HepG2 (cell line): ENCODE measurements around the gene HAGHL. TPM values are rescaled to one million over a fixed set of nuclear protein-coding genes. Genes with fewer than 3 reads are reported as not detected.

ENCODE experiments used
- ATAC-seq: fragments of 200-7000 bp; cut with Tn5 transposase; 3 replicates; pipeline ENCODE4 v1.9.1; 2020; ENCODE audit warnings: mild to moderate bottlenecking, moderate library complexity
- BruUV-seq: library from RNA; stranded (reverse); fragments of 400-500 nt; replicated peaks from 2 replicates; lab custom pipeline; 2021; lab: Mats Ljungman, UMichigan
- CTCF ChIA-PET: fragments of 300-600 bp; formaldehyde crosslinking; extraction: SDS; loops from one replicate; lab custom pipeline; 2021; ENCODE audit warnings: low total read pairs, inconsistent platforms, low intra/inter-chr PET ratio; lab: Yijun Ruan, JAX
- POLR2A ChIA-PET: fragments of 350-600 bp; sonication (Branson Sonifier 250); formaldehyde crosslinking; loops from one replicate; lab custom pipeline; 2020; ENCODE audit warnings: antibody characterized with exemption, inconsistent platforms; lab: Yijun Ruan, JAX
- DNase-seq: peaks from one replicate; pipeline ENCODE4 v3.0.0-alpha.2; 2015; ENCODE audit warnings: low spot score
- FAIRE-seq: peaks from 3 replicates; lab custom pipeline; 2011; peaks lifted over from hg19 to GRCh38; lab: Jason Lieb, UNC
- H2AFZ ChIP-seq: one replicate; pipeline ENCODE4 v1.6.1; 2011; ENCODE audit warnings: low read length, inconsistent platforms
- H3K27ac ChIP-seq: fragments of 300-600 bp; 3 replicates; pipeline ENCODE4 v1.8.0; 2011; ENCODE audit warnings: mixed run types, mild to moderate bottlenecking, mixed read lengths, low read length, inconsistent platforms; ENCODE audit not compliant: insufficient read depth; ENCODE audit errors: extremely low read length
- H3K27me3 ChIP-seq, 2 experiments: fragments of 200-600 bp in 1 of 2; 2 replicates in 1 of 2; 3 replicates in 1 of 2; pipeline versions ENCODE4 v1.6.0 to v1.8.0; 2011; ENCODE audit warnings: low read length in 2 of 2, mild to moderate bottlenecking in 2 of 2, moderate library complexity in 2 of 2, inconsistent platforms in 1 of 2; ENCODE audit not compliant: insufficient read depth in 2 of 2, control insufficient read depth in 1 of 2
- H3K36me3 ChIP-seq, 2 experiments: fragments of 200-600 bp in 1 of 2; replicated peaks in 1 of 2; 2 replicates in 1 of 2; 3 replicates in 1 of 2; pipeline versions ENCODE4 v1.5.1 to v1.8.0; 2011; ENCODE audit warnings: low read length in 2 of 2, inconsistent platforms in 1 of 2; ENCODE audit not compliant: insufficient read depth in 2 of 2, control insufficient read depth in 1 of 2
- H3K4me1 ChIP-seq: 2 replicates; pipeline ENCODE4 v1.5.1; 2012; ENCODE audit warnings: low read length, inconsistent platforms; ENCODE audit not compliant: insufficient read depth
- H3K4me2 ChIP-seq: 2 replicates; pipeline ENCODE4 v1.6.0; 2011; ENCODE audit warnings: low read depth, low read length, inconsistent platforms
- H3K4me3 ChIP-seq, 3 experiments: fragments of 200-600 bp in 1 of 3; sonication (generic), shearing (Covaris generic) in 1 of 3; replicated peaks in 1 of 3; 2 replicates each; pipeline ENCODE4 v1.5.1; 2011 to 2016; ENCODE audit warnings: low read length in 3 of 3, inconsistent platforms in 2 of 3, low read depth in 2 of 3, mild to moderate bottlenecking in 2 of 3, control low read depth in 1 of 3, mixed read lengths in 1 of 3; ENCODE audit not compliant: insufficient read depth in 1 of 3
- H3K79me2 ChIP-seq: one replicate; pipeline ENCODE4 v1.6.1; 2011; ENCODE audit warnings: low read length, inconsistent platforms; ENCODE audit not compliant: insufficient read depth
- H3K9ac ChIP-seq: 2 replicates; pipeline ENCODE4 v1.6.0; 2011; ENCODE audit warnings: mild to moderate bottlenecking, low read depth, low read length, inconsistent platforms; ENCODE audit not compliant: insufficient read depth
- H3K9me3 ChIP-seq: 2 replicates; pipeline ENCODE4 v1.5.1; 2012; ENCODE audit warnings: mild to moderate bottlenecking, low read length
- H4K20me1 ChIP-seq: 2 replicates; pipeline ENCODE4 v1.6.0; 2011; ENCODE audit warnings: inconsistent platforms, mild to moderate bottlenecking, low read length, moderate library complexity; ENCODE audit not compliant: insufficient read depth
- ERF ChIP-seq: IDR thresholded peaks from 2 replicates; pipeline ENCODE4 v1.6.1; 2018; ENCODE audit warnings: missing biosample characterization, missing genetic modification reagents
- FLYWCH1 ChIP-seq: sonication (generic); formaldehyde crosslinking; IDR thresholded peaks from 2 replicates; pipeline ENCODE4 v1.8.1; 2023; ENCODE audit warnings: mild to moderate bottlenecking, missing genetic modification reagents
- HNRNPLL ChIP-seq: fragments of 200-400 bp; formaldehyde crosslinking; IDR thresholded peaks from 2 replicates; pipeline ENCODE4 v1.6.1; 2017; ENCODE audit warnings: mild to moderate bottlenecking, low read depth, low read length; ENCODE audit not compliant: poor library complexity, severe bottlenecking
- HOXA5 ChIP-seq: sonication (generic); formaldehyde crosslinking; IDR thresholded peaks from 2 replicates; pipeline ENCODE4 v1.4.0; 2020; ENCODE audit warnings: missing genetic modification reagents
- NR2F2 ChIP-seq: IDR thresholded peaks from 2 replicates; pipeline ENCODE4 v1.6.1; 2012; ENCODE audit warnings: low read depth, inconsistent platforms, borderline replicate concordance
- YEATS4 ChIP-seq: sonication (generic); formaldehyde crosslinking; IDR thresholded peaks from 2 replicates; pipeline ENCODE4 v1.4.0; 2020; ENCODE audit warnings: missing genetic modification reagents, borderline replicate concordance
- ZNF235 ChIP-seq: sonication (generic); formaldehyde crosslinking; IDR thresholded peaks from 2 replicates; pipeline ENCODE4 v1.8.1; 2023; ENCODE audit warnings: mild to moderate bottlenecking, missing genetic modification reagents, borderline replicate concordance
- ZNF44 ChIP-seq: sonication (generic); formaldehyde crosslinking; IDR thresholded peaks from 2 replicates; pipeline ENCODE4 v1.5.1; 2020; ENCODE audit warnings: mild to moderate bottlenecking, missing genetic modification reagents
- ZNF441 ChIP-seq: sonication (generic); formaldehyde crosslinking; IDR thresholded peaks from 2 replicates; pipeline ENCODE4 v1.7.0; 2021; ENCODE audit warnings: missing genetic modification reagents, borderline replicate concordance
- ZNF567 ChIP-seq: sonication (generic); formaldehyde crosslinking; IDR thresholded peaks from 2 replicates; pipeline ENCODE4 v1.8.1; 2023; ENCODE audit warnings: mild to moderate bottlenecking, missing genetic modification reagents, borderline replicate concordance
- ZNF614 ChIP-seq: IDR thresholded peaks from 2 replicates; pipeline ENCODE4 v1.6.1; 2018; ENCODE audit warnings: missing biosample characterization, missing genetic modification reagents, inconsistent platforms, borderline replicate concordance
- ZNF703 ChIP-seq: sonication (generic); formaldehyde crosslinking; IDR thresholded peaks from 2 replicates; pipeline ENCODE4 v1.5.1; 2020; ENCODE audit warnings: missing genetic modification reagents, mild to moderate bottlenecking, moderate library complexity, borderline replicate concordance
- ZNF788 ChIP-seq: sonication (generic); formaldehyde crosslinking; IDR thresholded peaks from 2 replicates; pipeline ENCODE4 v1.5.0; 2020; ENCODE audit warnings: mild to moderate bottlenecking, missing genetic modification reagents, borderline replicate concordance
- WGBS: methylation state at CpG from one replicate; pipeline ENCODE4 v1.1.6; 2017; ENCODE audit warnings: low lambda C conversion rate; 5-methylcytosine and 5-hydroxymethylcytosine counted together
- in situ Hi-C: cut with HindIII; loops from 2 replicates; pipeline ENCODE4 v1.10.0; 2017; ENCODE audit warnings: low pct_unique_long_range_greater_than_20kb; ENCODE audit not compliant: extremely low pct_ligation_motif_present
- intact Hi-C: fragments of 100-400 bp; cut with micrococcal nuclease; formaldehyde crosslinking; loops from one replicate; pipeline ENCODE4 v1.10.0; 2022; ENCODE audit not compliant: unreplicated experiment
- polyA plus RNA-seq, 8 experiments: library from polyadenylated mRNA; depleted of rRNA in 3 of 8; stranded (reverse) in 7 of 8; unstranded in 1 of 8; fragments of >200 nt; fragmentation: Illumina TruSeq in 4 of 8; extraction: Trizol in 4 of 8; gene quantifications; 2 replicates each; pipeline versions ENCODE4 v1.2.1 to v1.2.3, GENCODE V29; 2011 to 2016; ENCODE audit warnings: low read depth in 4 of 8, missing spikeins in 1 of 8, mixed read lengths in 1 of 8; ENCODE audit not compliant: insufficient read depth in 1 of 8
- total RNA-seq, 5 experiments: library from RNA; depleted of rRNA; stranded (reverse); fragments of >200 nt; fragmentation: Illumina TruSeq; extraction: Trizol; gene quantifications; 2 replicates each; pipeline ENCODE4 v1.2.3, GENCODE V29; 2016; ENCODE audit warnings: low read depth in 1 of 5
- TF ChIP-seq, protein P1 (sequence below): IDR thresholded peaks from 2 replicates; pipeline ENCODE4 v1.4.0; 2020; ENCODE audit warnings: mild to moderate bottlenecking, missing genetic modification reagents
- TF ChIP-seq, protein P2 (sequence below): sonication (generic); formaldehyde crosslinking; IDR thresholded peaks from 2 replicates; pipeline ENCODE4 v1.5.1; 2020; ENCODE audit warnings: missing genetic modification reagents, mild to moderate bottlenecking, borderline replicate concordance

Gene HAGHL
- total and polyA plus RNA-seq, 2 of the 13 experiments (the other 11 are each of a cell fraction or from before 2014, with no cell fraction given), result 3.4 to 8.4 TPM

DNA sequence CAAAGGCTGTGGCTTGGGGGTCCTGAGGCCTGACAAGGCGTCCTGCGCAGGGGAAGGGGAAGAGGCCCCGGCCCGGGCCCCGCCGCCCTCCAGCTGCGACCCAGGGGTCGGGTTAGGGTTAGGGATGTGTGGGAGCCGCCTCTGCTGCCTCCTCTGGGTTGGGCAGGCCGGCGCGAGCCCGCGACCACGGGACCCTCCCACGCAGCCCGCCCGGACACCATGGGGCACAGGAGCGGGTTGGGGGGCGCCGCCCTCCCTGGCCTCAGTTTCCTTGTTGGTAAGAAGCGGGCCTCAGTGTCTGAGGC is 13.5 kb downstream of the HAGHL start (continued):
- TF ChIP-seq ZNF703 (CRISPR knock-in tag) (0 out of 2 replicates have a peak, but pooled peaks have one; percentile 30), HNRNPLL (no peak)

DNA sequence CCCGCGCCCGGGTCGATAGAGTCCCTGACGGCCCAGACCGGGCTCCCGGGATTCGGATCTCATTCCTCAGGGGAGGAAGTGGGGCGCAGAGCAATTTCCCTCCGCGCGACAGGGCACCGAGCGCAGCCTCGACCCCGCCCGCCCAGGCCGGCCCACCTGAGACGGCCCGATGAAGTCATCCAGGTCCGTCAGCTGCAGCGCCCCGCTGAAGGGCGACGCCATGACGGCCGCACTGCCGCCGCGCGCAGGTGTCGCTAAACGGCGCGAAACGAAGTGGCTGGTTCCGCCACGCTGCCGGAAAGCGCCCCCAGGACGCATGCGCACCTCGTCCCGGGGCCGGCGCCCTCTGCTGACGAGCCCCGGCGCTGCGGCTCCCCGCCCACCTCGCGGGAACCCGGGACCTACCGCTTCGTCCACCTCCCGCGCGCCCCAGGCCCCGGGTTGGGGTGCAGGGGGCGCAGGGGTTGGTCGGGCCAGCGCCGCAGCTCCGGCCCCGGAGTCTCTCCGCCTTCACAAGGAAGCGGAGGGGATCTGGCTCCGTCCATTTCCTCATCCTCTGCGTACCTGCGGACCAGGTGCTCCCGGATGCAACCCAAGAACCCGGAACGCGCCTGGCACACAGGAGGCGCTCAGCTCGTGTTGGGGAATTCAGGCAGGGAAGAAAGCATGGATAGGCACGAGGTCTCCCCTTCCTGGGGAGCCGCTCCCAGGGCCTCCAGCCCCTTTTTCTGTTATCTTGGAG is 14.0 kb downstream of the HAGHL start, which contains the start of gene CIAO3:
Gene CIAO3, minus strand, starts transcription at position 234 of the 742 bp plus-strand sequence. Its CDS starts 12 bp downstream, at position 222.
- intact Hi-C loops, result no loop called here
- H3K27ac ChIP-seq, result peak within 1 kb of the TSS; percentile 59
- TF ChIP-seq ZNF788 (CRISPR knock-in tag) (peak; percentile 99), FLYWCH1 (CRISPR knock-in tag) (no peak), ZNF567 (no peak), HOXA5 (CRISPR knock-in tag) (no peak; the same call in 1 of the 2 replicates), ZNF441 (0 out of 2 replicates have a peak, but pooled peaks have one; percentile 16), ZNF44 (CRISPR knock-in tag) (peak; percentile 92; the same call in 1 of the 2 replicates), ZNF614 (CRISPR knock-in tag) (peak; percentile 73; the same call in 1 of the 2 replicates), YEATS4 (CRISPR knock-in tag) (peak; percentile 80), NR2F2 (peak; percentile 76; the same call in 1 of the 2 replicates), ERF (CRISPR knock-in tag) (peak; percentile 95), ZNF235 (CRISPR knock-in tag) (no peak; the same call in 1 of the 2 replicates)
- TF ChIP-seq, protein P1, sequence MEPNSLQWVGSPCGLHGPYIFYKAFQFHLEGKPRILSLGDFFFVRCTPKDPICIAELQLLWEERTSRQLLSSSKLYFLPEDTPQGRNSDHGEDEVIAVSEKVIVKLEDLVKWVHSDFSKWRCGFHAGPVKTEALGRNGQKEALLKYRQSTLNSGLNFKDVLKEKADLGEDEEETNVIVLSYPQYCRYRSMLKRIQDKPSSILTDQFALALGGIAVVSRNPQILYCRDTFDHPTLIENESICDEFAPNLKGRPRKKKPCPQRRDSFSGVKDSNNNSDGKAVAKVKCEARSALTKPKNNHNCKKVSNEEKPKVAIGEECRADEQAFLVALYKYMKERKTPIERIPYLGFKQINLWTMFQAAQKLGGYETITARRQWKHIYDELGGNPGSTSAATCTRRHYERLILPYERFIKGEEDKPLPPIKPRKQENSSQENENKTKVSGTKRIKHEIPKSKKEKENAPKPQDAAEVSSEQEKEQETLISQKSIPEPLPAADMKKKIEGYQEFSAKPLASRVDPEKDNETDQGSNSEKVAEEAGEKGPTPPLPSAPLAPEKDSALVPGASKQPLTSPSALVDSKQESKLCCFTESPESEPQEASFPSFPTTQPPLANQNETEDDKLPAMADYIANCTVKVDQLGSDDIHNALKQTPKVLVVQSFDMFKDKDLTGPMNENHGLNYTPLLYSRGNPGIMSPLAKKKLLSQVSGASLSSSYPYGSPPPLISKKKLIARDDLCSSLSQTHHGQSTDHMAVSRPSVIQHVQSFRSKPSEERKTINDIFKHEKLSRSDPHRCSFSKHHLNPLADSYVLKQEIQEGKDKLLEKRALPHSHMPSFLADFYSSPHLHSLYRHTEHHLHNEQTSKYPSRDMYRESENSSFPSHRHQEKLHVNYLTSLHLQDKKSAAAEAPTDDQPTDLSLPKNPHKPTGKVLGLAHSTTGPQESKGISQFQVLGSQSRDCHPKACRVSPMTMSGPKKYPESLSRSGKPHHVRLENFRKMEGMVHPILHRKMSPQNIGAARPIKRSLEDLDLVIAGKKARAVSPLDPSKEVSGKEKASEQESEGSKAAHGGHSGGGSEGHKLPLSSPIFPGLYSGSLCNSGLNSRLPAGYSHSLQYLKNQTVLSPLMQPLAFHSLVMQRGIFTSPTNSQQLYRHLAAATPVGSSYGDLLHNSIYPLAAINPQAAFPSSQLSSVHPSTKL (CRISPR knock-in tag), result peak; percentile 23; the same call in 1 of the 2 replicates
- TF ChIP-seq, protein P2, sequence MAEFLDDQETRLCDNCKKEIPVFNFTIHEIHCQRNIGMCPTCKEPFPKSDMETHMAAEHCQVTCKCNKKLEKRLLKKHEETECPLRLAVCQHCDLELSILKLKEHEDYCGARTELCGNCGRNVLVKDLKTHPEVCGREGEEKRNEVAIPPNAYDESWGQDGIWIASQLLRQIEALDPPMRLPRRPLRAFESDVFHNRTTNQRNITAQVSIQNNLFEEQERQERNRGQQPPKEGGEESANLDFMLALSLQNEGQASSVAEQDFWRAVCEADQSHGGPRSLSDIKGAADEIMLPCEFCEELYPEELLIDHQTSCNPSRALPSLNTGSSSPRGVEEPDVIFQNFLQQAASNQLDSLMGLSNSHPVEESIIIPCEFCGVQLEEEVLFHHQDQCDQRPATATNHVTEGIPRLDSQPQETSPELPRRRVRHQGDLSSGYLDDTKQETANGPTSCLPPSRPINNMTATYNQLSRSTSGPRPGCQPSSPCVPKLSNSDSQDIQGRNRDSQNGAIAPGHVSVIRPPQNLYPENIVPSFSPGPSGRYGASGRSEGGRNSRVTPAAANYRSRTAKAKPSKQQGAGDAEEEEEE (CRISPR knock-in tag), result no peak

More for the DNA sequence above, 14.0 kb downstream of the HAGHL start, which contains the start of gene CIAO3:
- H3K9ac ChIP-seq, result peak within 1 kb of the TSS; percentile 86
- BruUV-seq, result no TSS peak
- FAIRE-seq, result peak; percentile 21
- H3K27me3 ChIP-seq, result no peaks in the 10 kb centered on the region
- peaks cover 0 to 9% of the 10 kb centered on the region in 2 experiments; a peak in 2 of 5 replicates for H3K36me3 ChIP-seq
- H4K20me1 ChIP-seq, result no peaks in the 10 kb centered on the region
- peak; percentile 79 for DNase-seq
- peak within 1 kb of the TSS; percentile 94 to 97 (median 95) for H3K4me3 ChIP-seq
- peak within 1 kb of the TSS; percentile 88 for H3K4me2 ChIP-seq
- POLR2A ChIA-PET, result interaction anchor here (0.8 to 3.3 kb wide), 10 partner anchors 9 to 47 kb away, joined by 3 to 22 read pairs (median 4); partner anchors contain the start of genes ANTKMT, CCDC78, CHTF18 and HAGHL
- ATAC-seq, result peak; percentile 85
- CTCF ChIA-PET, result interaction anchor here (1.3 kb wide), 1 partner anchor 28 kb away, joined by 3 read pairs; no protein-coding TSS in a partner anchor
- WGBS, result 3% methylated on average over 15 of the region's 79 CpGs
- H3K4me1 ChIP-seq, result peaks cover 18% of the 10 kb centered on the region
- in situ Hi-C loops, result loop anchor here (5.0 kb wide), 1 partner anchor 46 kb away; the partner anchor contains the start of genes CHTF18 and RPUSD1
- H3K9me3 ChIP-seq, result no peaks in the 10 kb centered on the region
- no peak within 1 kb of the TSS for H2AFZ ChIP-seq
- H3K79me2 ChIP-seq, result no peaks in the 10 kb centered on the region
